IMR-90 (cell line): ENCODE data around the gene BCAS4.

Source experiments
- BHLHE40 ChIP-seq: fragments of 150-350 bp; IDR thresholded peaks from 2 replicates; pipeline ENCODE4 v1.6.1; 2016; ENCODE audit warnings: mild to moderate bottlenecking, low read depth, low read length
- CEBPB ChIP-seq: IDR thresholded peaks from 2 replicates; pipeline ENCODE4 v1.6.1; 2012; ENCODE audit warnings: low read depth, low read length, improper control_type of control experiment
- CHD1 ChIP-seq: IDR thresholded peaks from 2 replicates; pipeline ENCODE4 v1.6.1; 2012; ENCODE audit warnings: low read depth, low read length, improper control_type of control experiment
- CTCF ChIP-seq: conservative IDR thresholded peaks from 2 replicates; pipeline ENCODE4 v1.5.1; 2012; ENCODE audit warnings: mild to moderate bottlenecking, low read depth, low read length, improper control_type of control experiment
- ELK1 ChIP-seq: fragments of 150-350 bp; IDR thresholded peaks from 2 replicates; pipeline ENCODE4 v1.6.1; 2016; ENCODE audit warnings: low read depth, mild to moderate bottlenecking, low read length, moderate library complexity, borderline replicate concordance
- FOS ChIP-seq: fragments of 150-350 bp; IDR thresholded peaks from 2 replicates; pipeline ENCODE4 v1.6.1; 2016; ENCODE audit warnings: low read depth, low read length
- MAFK ChIP-seq: IDR thresholded peaks from 2 replicates; pipeline ENCODE4 v1.6.1; 2012; ENCODE audit warnings: low read depth, low read length, improper control_type of control experiment
- MXI1 ChIP-seq: IDR thresholded peaks from 2 replicates; pipeline ENCODE4 v1.6.1; 2012; ENCODE audit warnings: low read depth, mild to moderate bottlenecking, low read length, moderate library complexity, borderline replicate concordance
- POLR2A ChIP-seq: IDR thresholded peaks from 2 replicates; pipeline ENCODE4 v1.6.1; 2012; ENCODE audit warnings: mild to moderate bottlenecking, low read depth, low read length
- RAD21 ChIP-seq: IDR thresholded peaks from 2 replicates; pipeline ENCODE4 v1.6.1; 2012; ENCODE audit warnings: low read length, improper control_type of control experiment
- RCOR1 ChIP-seq: IDR thresholded peaks from 2 replicates; pipeline ENCODE4 v1.6.1; 2012; ENCODE audit warnings: mild to moderate bottlenecking, low read length, improper control_type of control experiment; ENCODE audit not compliant: insufficient replicate concordance
- RFX5 ChIP-seq: IDR thresholded peaks from 2 replicates; pipeline ENCODE4 v1.8.0; 2012; ENCODE audit warnings: low read depth, mild to moderate bottlenecking, low read length, moderate library complexity
- SMC3 ChIP-seq: fragments of 150-350 bp; IDR thresholded peaks from 2 replicates; pipeline ENCODE4 v1.6.1; 2016; ENCODE audit warnings: low read depth, mild to moderate bottlenecking, antibody characterized with exemption, low read length, moderate library complexity
- USF2 ChIP-seq: fragments of 150-350 bp; IDR thresholded peaks from 2 replicates; pipeline ENCODE4 v1.6.1; 2017; ENCODE audit warnings: mild to moderate bottlenecking, antibody characterized with exemption, low read length, low read depth

- TF ChIP-seq CTCF (no peak), CEBPB (no peak), RFX5 (no peak), POLR2A (no peak), USF2 (no peak), MAFK (no peak), RAD21 (no peak), SMC3 (no peak), BHLHE40 (no peak), FOS (no peak), MXI1 (no peak), ELK1 (no peak), RCOR1 (no peak), CHD1 (no peak)
These were observed 108.6 kb downstream of the BCAS4 start for GRCh38 chr20:50903353-50904051.
